ENCODE measurements around the gene LDLR.
"Not testable (repeated sequence)": the region's sequence is repeated elsewhere in the genome, so short reads cannot be mapped to it uniquely, and the experiment has no call there.

LDLR gene

DNA sequence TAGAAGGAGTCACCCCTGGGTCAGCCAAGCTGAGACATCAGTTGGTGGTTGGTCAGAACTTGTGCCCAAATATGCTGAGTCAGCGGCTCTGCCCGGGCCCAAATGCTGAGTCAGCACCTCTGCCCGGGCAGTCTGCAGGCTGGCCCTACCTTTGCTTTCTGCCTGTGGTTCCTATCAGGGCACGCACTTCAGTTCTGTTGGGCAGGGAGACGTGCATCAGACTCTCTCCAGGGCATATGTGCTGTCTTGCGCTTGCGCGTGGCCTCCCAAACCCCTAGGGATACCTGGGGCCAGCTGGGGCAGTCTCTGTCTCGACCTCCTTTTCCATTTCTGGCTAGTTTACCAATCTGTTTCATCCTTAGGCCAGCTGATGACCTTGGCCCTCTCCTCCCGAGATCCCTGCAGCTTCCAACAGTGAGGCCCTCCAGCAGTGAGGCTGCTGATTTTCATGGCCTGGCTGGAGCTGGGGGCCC, 24.4 kb upstream of the LDLR start:
- no peaks in the 10 kb centered on the region for H3K9me3 ChIP-seq (ENCODE audit: severe bottlenecking)
- H3K27ac ChIP-seq, result no peak overlapping the region
- no peaks in the 10 kb centered on the region for H3K27me3 ChIP-seq (ENCODE audit: insufficient read depth, low read depth, severe bottlenecking)
- TF ChIP-seq, protein P1, sequence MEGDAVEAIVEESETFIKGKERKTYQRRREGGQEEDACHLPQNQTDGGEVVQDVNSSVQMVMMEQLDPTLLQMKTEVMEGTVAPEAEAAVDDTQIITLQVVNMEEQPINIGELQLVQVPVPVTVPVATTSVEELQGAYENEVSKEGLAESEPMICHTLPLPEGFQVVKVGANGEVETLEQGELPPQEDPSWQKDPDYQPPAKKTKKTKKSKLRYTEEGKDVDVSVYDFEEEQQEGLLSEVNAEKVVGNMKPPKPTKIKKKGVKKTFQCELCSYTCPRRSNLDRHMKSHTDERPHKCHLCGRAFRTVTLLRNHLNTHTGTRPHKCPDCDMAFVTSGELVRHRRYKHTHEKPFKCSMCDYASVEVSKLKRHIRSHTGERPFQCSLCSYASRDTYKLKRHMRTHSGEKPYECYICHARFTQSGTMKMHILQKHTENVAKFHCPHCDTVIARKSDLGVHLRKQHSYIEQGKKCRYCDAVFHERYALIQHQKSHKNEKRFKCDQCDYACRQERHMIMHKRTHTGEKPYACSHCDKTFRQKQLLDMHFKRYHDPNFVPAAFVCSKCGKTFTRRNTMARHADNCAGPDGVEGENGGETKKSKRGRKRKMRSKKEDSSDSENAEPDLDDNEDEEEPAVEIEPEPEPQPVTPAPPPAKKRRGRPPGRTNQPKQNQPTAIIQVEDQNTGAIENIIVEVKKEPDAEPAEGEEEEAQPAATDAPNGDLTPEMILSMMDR (IDR thresholded peaks at IDR 0.05; ENCODE audit: low read depth, low read length), result no peak
- H3K36me3 ChIP-seq, result peaks cover 70% of the 10 kb centered on the region
- DNase-seq, result no peak
- H3K4me3 ChIP-seq (ENCODE audit: low read depth, low read length), result no peak overlapping the region

GRCh38 chr19:11066326-11066725, 22.9 kb upstream of the LDLR start:
- Histone ChIP-seq H3K9me3 (ENCODE audit: severe bottlenecking) (no peaks in the 10 kb centered on the region), H3K4me3 (ENCODE audit: low read depth, low read length) (no peak overlapping the region), H3K27me3 (ENCODE audit: insufficient read depth, low read depth, severe bottlenecking) (no peaks in the 10 kb centered on the region), H3K36me3 (peaks cover 58% of the 10 kb centered on the region), H3K27ac (no peak overlapping the region)
- TF ChIP-seq, protein P1 (IDR thresholded peaks at IDR 0.05; ENCODE audit: low read depth, low read length), result no peak
- DNase-seq, result no peak

DNA sequence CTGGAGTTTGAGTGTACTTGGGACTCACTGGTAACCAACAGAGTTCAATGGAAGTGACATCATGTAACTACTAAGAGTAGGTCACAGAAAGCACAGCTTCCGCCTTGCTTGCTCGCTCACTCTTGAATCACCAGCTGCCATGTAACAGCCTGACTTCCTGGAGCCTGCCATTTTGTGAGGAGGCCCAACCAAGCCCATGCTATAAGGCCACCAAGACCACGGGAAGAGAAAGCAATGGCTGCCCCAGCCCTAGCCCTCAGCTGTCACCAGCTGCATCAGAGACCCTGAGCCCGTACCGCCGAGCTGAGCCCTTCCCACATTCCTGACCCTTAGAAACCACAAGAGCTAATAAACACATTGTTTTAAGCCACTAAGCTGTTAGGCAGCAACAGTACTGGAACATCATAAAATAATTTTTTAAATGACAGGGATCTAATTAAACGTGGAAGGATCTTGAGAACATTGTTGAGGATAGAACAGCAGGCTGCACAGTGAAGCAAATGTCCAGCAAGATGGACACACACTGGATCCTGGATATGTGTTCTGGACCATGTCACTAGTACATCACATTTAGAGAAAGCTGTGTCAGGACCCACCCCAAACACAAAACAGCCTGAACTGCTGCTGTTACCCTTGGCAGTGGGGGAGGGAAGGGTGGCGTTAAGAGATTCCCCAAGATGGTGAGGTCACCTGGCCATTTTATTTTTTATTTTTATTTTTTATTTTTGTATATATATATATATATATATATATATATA, 21.7 kb upstream of the LDLR start:
- Histone ChIP-seq H3K27ac (no peak overlapping the region), H3K36me3 (peaks cover 46% of the 10 kb centered on the region), H3K9me3 (ENCODE audit: severe bottlenecking) (no peaks in the 10 kb centered on the region), H3K27me3 (ENCODE audit: insufficient read depth, low read depth, severe bottlenecking) (no peaks in the 10 kb centered on the region), H3K4me3 (ENCODE audit: low read depth, low read length) (no peak overlapping the region)
- DNase-seq, result no peak
- TF ChIP-seq, protein P1 (IDR thresholded peaks at IDR 0.05; ENCODE audit: low read depth, low read length), result no peak

DNA sequence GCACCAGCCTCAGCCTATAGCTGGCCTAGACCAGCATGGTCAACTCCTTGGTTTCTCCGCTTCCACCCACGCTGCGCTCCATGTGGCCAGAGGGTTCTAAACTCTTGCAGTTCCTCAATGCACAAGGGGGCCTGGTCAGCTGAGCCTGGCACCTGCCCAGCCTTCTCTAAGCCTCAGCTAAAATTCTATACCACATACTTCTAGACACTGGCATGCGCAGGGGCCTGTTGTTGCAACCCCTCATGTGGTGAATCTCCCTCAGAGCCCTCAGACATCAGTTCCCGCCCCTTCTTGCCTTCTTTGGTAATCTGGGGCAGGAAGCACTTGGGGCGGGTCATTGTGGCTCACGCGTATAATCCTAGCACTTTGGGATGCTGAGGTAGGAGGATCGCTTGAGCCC, 19.7 kb upstream of the LDLR start:
- H3K27ac ChIP-seq, result no peak overlapping the region
- H3K9me3 ChIP-seq (ENCODE audit: severe bottlenecking), result no peaks in the 10 kb centered on the region
- H3K36me3 ChIP-seq, result peaks cover 30% of the 10 kb centered on the region
- H3K4me3 ChIP-seq (ENCODE audit: low read depth, low read length), result no peak overlapping the region
- TF ChIP-seq, protein P1 (IDR thresholded peaks at IDR 0.05; ENCODE audit: low read depth, low read length), result no peak
- no peaks in the 10 kb centered on the region for H3K27me3 ChIP-seq (ENCODE audit: insufficient read depth, low read depth, severe bottlenecking)
- no peak for DNase-seq

- Histone ChIP-seq H3K36me3 (peaks cover 25% of the 10 kb centered on the region), H3K27me3 (ENCODE audit: insufficient read depth, low read depth, severe bottlenecking) (no peaks in the 10 kb centered on the region), H3K9me3 (ENCODE audit: severe bottlenecking) (no peaks in the 10 kb centered on the region), H3K27ac (no peak overlapping the region), H3K4me3 (ENCODE audit: low read depth, low read length) (no peak overlapping the region)
- TF ChIP-seq, protein P1 (IDR thresholded peaks at IDR 0.05; ENCODE audit: low read depth, low read length), result no peak
- no peak for DNase-seq
Measured at GRCh38 chr19:11070123-11070522, 19.1 kb upstream of the LDLR start.

DNA sequence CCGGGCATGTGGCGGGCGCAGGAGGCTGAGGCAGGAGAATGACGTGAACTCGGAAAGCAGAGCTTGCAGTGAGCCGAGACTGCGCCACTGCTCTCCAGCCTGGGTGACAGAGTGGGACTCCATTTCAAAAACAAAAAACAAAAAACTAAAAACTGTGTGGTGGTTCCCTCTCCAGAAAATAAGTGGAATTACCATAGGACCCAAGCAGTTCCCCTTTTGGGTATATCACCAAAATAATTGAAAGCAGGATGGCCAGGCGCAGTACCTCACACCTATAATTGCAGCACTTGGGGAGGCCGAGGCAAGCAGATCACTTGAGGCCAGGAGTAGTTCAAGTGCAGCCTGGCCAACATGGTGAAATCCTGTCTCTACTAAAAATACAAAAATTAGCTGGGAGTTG, 15.7 kb upstream of the LDLR start:
- H3K9me3 ChIP-seq (ENCODE audit: severe bottlenecking), result no peaks in the 10 kb centered on the region
- TF ChIP-seq, protein P1 (IDR thresholded peaks at IDR 0.05; ENCODE audit: low read depth, low read length), result no peak
- no peak overlapping the region for H3K4me3 ChIP-seq (ENCODE audit: low read depth, low read length)
- H3K27ac ChIP-seq, result no peak overlapping the region
- H3K36me3 ChIP-seq, result no peaks in the 10 kb centered on the region
- DNase-seq, result no peak
- H3K27me3 ChIP-seq (ENCODE audit: insufficient read depth, low read depth, severe bottlenecking), result no peaks in the 10 kb centered on the region

DNA sequence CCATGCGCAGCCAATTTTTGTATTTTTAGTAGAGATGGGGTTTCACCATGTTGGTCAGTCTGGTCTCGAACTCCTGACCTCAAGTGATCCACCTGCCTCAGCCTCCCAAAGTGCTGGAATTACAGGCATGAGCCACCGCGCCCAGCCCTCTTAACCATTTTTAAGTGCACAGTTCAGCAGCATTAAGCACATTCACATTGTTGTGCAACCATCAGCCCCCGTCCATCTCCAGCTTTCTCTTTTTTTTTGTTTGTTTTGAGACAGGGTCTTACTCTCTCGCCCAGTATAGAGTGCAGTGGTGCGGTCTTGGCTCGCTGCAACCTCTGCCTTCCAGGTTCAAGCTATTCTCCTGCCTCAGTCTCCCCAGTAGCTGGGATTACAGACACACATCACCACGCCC, 12.5 kb upstream of the LDLR start:
- not testable (repeated sequence) for H3K36me3 ChIP-seq; H3K27me3 ChIP-seq (ENCODE audit: insufficient read depth, low read depth, severe bottlenecking); DNase-seq; H3K27ac ChIP-seq; H3K9me3 ChIP-seq (ENCODE audit: severe bottlenecking); H3K4me3 ChIP-seq (ENCODE audit: low read depth, low read length)
